DOHH2 (cell line): ENCODE results near the gene EXOSC7.

ENCODE experiments used
- EZH2phosphoT487 ChIP-seq: fragments of 200-600 bp; sonication (generic); IDR thresholded peaks from 2 replicates; pipeline ENCODE4 v1.6.1; 2017; ENCODE audit warnings: borderline replicate concordance, mild to moderate bottlenecking, antibody characterized with exemption, low read length, moderate library complexity, mixed read lengths
- TF ChIP-seq, protein P1 (sequence below): fragments of 200-600 bp; sonication (generic); IDR thresholded peaks from one replicate; pipeline ENCODE4 v1.5.1; 2014; ENCODE audit warnings: antibody characterized with exemption, mild to moderate bottlenecking, low read depth, low read length; ENCODE audit not compliant: poor library complexity, severe bottlenecking

DNA sequence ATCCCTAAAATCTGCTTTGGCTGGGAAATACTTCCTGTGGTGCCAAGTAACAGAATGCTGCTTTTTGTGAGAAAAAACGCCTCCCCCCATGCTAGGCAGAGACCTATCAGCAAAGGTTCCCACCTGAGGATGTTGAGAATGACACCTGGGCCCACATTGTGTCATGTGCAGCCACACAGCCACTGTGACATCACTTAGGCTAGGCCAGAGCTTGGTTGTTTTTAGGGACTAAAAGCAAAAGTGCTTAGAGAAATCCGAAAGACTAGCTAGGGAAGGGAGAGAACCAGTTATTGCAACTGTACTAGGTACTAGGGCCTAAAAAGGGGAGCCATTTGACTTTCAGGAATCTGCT lies 6.2 kb upstream of the EXOSC7 start:
- no peak for TF ChIP-seq EZH2phosphoT487
- TF ChIP-seq, protein P1, sequence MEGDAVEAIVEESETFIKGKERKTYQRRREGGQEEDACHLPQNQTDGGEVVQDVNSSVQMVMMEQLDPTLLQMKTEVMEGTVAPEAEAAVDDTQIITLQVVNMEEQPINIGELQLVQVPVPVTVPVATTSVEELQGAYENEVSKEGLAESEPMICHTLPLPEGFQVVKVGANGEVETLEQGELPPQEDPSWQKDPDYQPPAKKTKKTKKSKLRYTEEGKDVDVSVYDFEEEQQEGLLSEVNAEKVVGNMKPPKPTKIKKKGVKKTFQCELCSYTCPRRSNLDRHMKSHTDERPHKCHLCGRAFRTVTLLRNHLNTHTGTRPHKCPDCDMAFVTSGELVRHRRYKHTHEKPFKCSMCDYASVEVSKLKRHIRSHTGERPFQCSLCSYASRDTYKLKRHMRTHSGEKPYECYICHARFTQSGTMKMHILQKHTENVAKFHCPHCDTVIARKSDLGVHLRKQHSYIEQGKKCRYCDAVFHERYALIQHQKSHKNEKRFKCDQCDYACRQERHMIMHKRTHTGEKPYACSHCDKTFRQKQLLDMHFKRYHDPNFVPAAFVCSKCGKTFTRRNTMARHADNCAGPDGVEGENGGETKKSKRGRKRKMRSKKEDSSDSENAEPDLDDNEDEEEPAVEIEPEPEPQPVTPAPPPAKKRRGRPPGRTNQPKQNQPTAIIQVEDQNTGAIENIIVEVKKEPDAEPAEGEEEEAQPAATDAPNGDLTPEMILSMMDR: no peak
